ENCODE results near the gene SPSB2.
"Not testable (repeated sequence)": the region's sequence is repeated elsewhere in the genome, so short reads cannot be mapped to it uniquely, and the experiment has no call there.

SPSB2 gene

GRCh38 chr12:6873094-6874014, at the start of gene SPSB2:
Gene SPSB2, minus strand, starts transcription at chr12:6873303. Its CDS starts 402 bp downstream, at chr12:6872901.
- peak; percentile 100 for DNase-seq (ENCODE audit: low spot score)

- no peak for DNase-seq (ENCODE audit: low spot score)
Observed at GRCh38 chr12:6921996-6922946, 49.2 kb upstream of the SPSB2 start.

DNA sequence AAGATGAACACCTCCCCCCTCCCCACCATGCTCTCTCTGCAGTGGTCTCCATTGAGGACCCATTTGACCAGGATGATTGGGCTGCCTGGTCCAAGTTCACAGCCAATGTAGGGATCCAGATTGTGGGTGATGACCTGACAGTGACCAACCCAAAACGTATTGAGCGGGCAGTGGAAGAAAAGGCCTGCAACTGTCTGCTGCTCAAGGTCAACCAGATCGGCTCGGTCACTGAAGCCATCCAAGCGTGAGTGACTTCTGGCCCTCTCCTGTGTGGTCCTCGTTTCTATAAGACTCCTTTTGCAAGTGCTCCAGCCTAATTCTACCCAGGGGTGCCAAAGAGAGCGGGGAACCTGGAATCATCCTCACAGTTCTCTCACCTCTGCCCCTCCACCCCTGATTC, 48.4 kb upstream of the SPSB2 start:
- DNase-seq (ENCODE audit: low spot score): no peak

- DNase-seq (ENCODE audit: low spot score): no peak
Observed at GRCh38 chr12:6919588-6919987, 46.5 kb upstream of the SPSB2 start.

- DNase-seq (ENCODE audit: low spot score): no peak
Observed at GRCh38 chr12:6917491-6918231, 44.6 kb upstream of the SPSB2 start.

- DNase-seq (ENCODE audit: low spot score): no peak
Observed at GRCh38 chr12:6916426-6917200, 43.5 kb upstream of the SPSB2 start.

DNA sequence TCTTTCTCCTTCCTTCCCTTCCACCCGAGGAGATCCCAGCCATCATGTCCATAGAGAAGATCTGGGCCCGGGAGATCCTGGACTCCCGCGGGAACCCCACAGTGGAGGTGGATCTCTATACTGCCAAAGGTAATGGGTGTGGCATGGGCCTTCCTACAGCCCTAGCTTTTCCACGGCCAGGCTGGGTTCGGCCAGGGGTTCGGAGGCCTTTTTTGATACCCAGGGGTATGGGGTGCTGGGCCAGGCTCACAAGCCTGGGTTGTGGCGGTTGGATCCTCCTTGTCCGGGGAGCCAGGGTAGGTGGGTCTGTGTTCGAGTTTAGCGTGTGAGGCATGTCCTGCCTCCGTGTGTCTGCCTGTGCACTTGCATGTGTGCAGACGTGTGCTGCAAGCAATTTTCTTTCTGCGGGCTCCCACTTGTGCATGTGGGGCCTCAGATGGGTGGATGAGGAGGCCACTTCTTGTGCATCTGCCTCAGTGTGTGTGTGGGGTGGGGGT, 42.7 kb upstream of the SPSB2 start:
- no peak for DNase-seq (ENCODE audit: low spot score)

- peak; percentile 89 for DNase-seq (ENCODE audit: low spot score)
Observed at GRCh38 chr12:6914947-6915788, 42.1 kb upstream of the SPSB2 start.

- DNase-seq (ENCODE audit: low spot score): peak; percentile 85
Observed at GRCh38 chr12:6914246-6914946, 41.3 kb upstream of the SPSB2 start, which contains the start of gene ENO2. Gene ENO2, plus strand, starts transcription at chr12:6914580. Its CDS starts 1,253 bp downstream, at chr12:6915833.

- DNase-seq (ENCODE audit: low spot score): no peak
Observed at GRCh38 chr12:6912164-6912935, 39.2 kb upstream of the SPSB2 start.

GRCh38 chr12:6909421-6910145, 36.5 kb upstream of the SPSB2 start:
- DNase-seq (ENCODE audit: low spot score): no peak

DNA sequence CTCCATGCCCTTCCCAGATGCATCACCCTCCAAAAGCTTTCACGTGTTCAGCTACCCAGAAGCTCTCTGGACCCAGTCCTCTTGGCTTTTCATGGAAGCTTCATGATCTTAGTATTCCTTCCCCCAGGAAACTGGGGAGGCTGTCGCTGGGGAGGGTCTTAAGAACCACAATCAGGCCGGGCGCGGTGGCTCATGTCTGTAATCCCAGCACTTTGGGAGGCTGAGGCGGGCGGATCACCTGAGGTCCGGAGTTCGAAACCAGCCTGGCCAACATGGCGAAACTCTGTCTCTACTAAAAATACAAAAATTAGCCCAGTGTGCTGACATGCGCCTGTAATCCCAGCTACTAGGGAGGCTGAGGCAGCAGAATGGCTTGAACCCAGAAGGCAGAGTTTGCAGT, 35.0 kb upstream of the SPSB2 start:
- DNase-seq (ENCODE audit: low spot score): not testable (repeated sequence)

- DNase-seq (ENCODE audit: low spot score): no peak
Observed at GRCh38 chr12:6905414-6906040, 32.4 kb upstream of the SPSB2 start.

- peak; percentile 100 for DNase-seq (ENCODE audit: low spot score)
Observed at GRCh38 chr12:6904280-6905276, 31.5 kb upstream of the SPSB2 start, which contains the start of gene LRRC23. Gene LRRC23, plus strand, starts transcription at chr12:6904822. Its CDS starts 812 bp downstream, at chr12:6905634.

DNA sequence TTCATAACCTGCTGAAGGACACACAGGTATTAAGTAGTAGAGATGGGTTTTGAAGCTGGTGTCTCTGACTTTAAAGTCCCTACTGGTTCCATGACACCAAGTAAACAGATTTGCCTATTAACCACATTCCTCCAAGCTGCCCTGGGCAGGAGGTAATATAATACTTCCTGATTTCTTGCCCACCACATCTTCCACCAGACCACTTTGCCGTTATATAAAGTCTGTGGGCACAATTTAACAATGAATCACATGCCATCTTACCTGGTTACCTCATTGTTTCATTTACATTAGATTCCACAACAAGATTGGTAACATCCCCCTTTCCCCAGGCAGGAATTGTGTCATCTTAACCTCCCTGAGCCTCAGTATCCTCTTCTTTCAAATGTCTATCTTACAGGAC, 30.6 kb upstream of the SPSB2 start:
- DNase-seq (ENCODE audit: low spot score): no peak

- no peak for DNase-seq (ENCODE audit: low spot score)
Observed at GRCh38 chr12:6902448-6902847, 29.3 kb upstream of the SPSB2 start.
